ENCODE data around the gene SCAF8. TPM values are rescaled to one million over a fixed set of nuclear protein-coding genes. Genes with fewer than 3 reads are reported as not detected.

SCAF8 gene
- total RNA-seq, 6 donors from 2014 or later: 26.0 to 79.1 (median 37.2) TPM

- TF ChIP-seq, protein P1, sequence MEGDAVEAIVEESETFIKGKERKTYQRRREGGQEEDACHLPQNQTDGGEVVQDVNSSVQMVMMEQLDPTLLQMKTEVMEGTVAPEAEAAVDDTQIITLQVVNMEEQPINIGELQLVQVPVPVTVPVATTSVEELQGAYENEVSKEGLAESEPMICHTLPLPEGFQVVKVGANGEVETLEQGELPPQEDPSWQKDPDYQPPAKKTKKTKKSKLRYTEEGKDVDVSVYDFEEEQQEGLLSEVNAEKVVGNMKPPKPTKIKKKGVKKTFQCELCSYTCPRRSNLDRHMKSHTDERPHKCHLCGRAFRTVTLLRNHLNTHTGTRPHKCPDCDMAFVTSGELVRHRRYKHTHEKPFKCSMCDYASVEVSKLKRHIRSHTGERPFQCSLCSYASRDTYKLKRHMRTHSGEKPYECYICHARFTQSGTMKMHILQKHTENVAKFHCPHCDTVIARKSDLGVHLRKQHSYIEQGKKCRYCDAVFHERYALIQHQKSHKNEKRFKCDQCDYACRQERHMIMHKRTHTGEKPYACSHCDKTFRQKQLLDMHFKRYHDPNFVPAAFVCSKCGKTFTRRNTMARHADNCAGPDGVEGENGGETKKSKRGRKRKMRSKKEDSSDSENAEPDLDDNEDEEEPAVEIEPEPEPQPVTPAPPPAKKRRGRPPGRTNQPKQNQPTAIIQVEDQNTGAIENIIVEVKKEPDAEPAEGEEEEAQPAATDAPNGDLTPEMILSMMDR (IDR thresholded peaks at IDR 0.05): no peak
- TF ChIP-seq POLR2AphosphoS5 (IDR thresholded peaks at IDR 0.05) (no peak), EP300 (IDR thresholded peaks at IDR 0.05) (no peak), POLR2A (IDR thresholded peaks at IDR 0.05) (no peak)
- no peak overlapping the region for H3K27ac ChIP-seq
- 50 to 57% methylated on average over 4 of the region's 4 CpGs for WGBS, 2 donors
- H3K27me3 ChIP-seq: no peaks in the 10 kb centered on the region
- H3K9me3 ChIP-seq: no peaks in the 10 kb centered on the region
- DNase-seq: no peak
- peaks cover 17 to 32% (median 22%) of the 10 kb centered on the region in 4 donors for H3K36me3 ChIP-seq
- no peak for ATAC-seq (ENCODE audit: low FRiP score in 2 of 2)
- H3K4me3 ChIP-seq: no peak overlapping the region
- peaks cover 0 to 6% (median 3%) of the 10 kb centered on the region in 4 donors for H3K4me1 ChIP-seq
These were observed 102.1 kb downstream of the SCAF8 start for GRCh38 chr6:154835307-154835706.

GRCh38 chr6:154839546-154839945 lies 106.3 kb downstream of the SCAF8 start:
- no peak overlapping the region for H3K27ac ChIP-seq
- ATAC-seq (ENCODE audit: low FRiP score in 2 of 2) (no peak), DNase-seq (no peak)
- no peaks in the 10 kb centered on the region for H3K9me3 ChIP-seq
- TF ChIP-seq, protein P1 (IDR thresholded peaks at IDR 0.05): no peak
- no peak for TF ChIP-seq EP300 (IDR thresholded peaks at IDR 0.05)
- no peak for TF ChIP-seq POLR2AphosphoS5 (IDR thresholded peaks at IDR 0.05)
- TF ChIP-seq POLR2A (IDR thresholded peaks at IDR 0.05): no peak
- no peak overlapping the region for H3K4me3 ChIP-seq
- WGBS, 2 donors: 96 to 98% methylated on average over 6 of the region's 6 CpGs
- peaks cover 4 to 10% (median 6%) of the 10 kb centered on the region in 4 donors for H3K4me1 ChIP-seq
- H3K27me3 ChIP-seq: no peaks in the 10 kb centered on the region
- peaks cover 0 to 4% (median 0%) of the 10 kb centered on the region in 4 donors for H3K36me3 ChIP-seq

DNA sequence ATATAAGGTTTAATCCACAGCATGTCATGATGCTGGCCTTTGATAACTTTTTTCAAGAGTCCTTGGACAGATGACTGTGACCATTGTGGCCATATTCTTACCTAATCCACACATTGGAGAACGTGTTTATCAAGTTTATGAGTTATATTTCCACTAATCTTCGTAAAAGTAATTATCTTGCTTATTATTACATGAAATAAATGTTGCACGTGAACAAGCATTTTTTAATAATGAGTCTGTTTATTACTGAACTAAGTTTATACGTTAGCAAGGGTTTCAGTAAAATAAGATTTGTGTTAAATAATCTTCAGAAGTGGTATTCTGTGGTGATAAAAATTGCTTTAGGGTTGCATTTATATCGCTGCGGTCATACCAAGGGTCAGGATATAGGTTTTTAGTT lies 107.1 kb downstream of the SCAF8 start:
- WGBS, 2 donors: 90 to 94% methylated on average over 6 of the region's 6 CpGs
- no peak for ATAC-seq (ENCODE audit: low FRiP score in 2 of 2)
- TF ChIP-seq POLR2AphosphoS5 (IDR thresholded peaks at IDR 0.05): no peak
- no peak for TF ChIP-seq EP300 (IDR thresholded peaks at IDR 0.05)
- no peak for TF ChIP-seq POLR2A (IDR thresholded peaks at IDR 0.05)
- TF ChIP-seq, protein P1 (IDR thresholded peaks at IDR 0.05): no peak
- peaks cover 0 to 4% (median 0%) of the 10 kb centered on the region in 4 donors for H3K36me3 ChIP-seq
- no peaks in the 10 kb centered on the region for H3K27me3 ChIP-seq
- DNase-seq: no peak
- no peak overlapping the region for H3K4me3 ChIP-seq
- H3K9me3 ChIP-seq: no peaks in the 10 kb centered on the region
- peaks cover 4 to 11% (median 7%) of the 10 kb centered on the region in 4 donors for H3K4me1 ChIP-seq
- no peak overlapping the region for H3K27ac ChIP-seq

DNA sequence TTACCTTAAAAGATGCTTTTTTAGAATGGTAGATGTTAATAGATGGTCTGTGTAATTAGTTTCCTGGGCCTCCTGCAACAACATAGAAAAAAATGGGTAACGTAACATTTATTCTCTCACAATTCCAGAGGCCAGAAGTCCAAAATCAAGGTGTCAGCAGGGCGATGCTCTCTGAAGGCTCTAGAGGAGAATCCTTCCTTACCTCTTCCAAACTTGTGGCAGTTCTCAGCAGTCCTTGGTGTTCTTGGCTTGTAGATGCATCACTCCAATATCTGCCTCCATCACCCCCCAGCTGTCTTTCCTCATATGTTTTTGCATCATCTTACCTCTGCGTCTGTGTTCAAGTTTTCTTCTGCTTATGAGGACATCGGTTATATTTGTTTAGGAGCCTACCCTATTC lies 107.9 kb downstream of the SCAF8 start:
- no peaks in the 10 kb centered on the region for H3K27me3 ChIP-seq
- WGBS, 2 donors: 96 to 97% methylated on average over 4 of the region's 4 CpGs
- ATAC-seq (ENCODE audit: low FRiP score in 2 of 2) (no peak), DNase-seq (no peak)
- TF ChIP-seq, protein P1 (IDR thresholded peaks at IDR 0.05): no peak
- TF ChIP-seq POLR2A (IDR thresholded peaks at IDR 0.05) (no peak), EP300 (IDR thresholded peaks at IDR 0.05) (no peak), POLR2AphosphoS5 (IDR thresholded peaks at IDR 0.05) (no peak)
- peaks cover 0 to 4% (median 0%) of the 10 kb centered on the region in 4 donors for H3K36me3 ChIP-seq
- H3K27ac ChIP-seq: no peak overlapping the region
- no peaks in the 10 kb centered on the region for H3K9me3 ChIP-seq
- H3K4me1 ChIP-seq: peaks cover 4 to 8% (median 7%) of the 10 kb centered on the region in 4 donors
- no peak overlapping the region for H3K4me3 ChIP-seq

DNA sequence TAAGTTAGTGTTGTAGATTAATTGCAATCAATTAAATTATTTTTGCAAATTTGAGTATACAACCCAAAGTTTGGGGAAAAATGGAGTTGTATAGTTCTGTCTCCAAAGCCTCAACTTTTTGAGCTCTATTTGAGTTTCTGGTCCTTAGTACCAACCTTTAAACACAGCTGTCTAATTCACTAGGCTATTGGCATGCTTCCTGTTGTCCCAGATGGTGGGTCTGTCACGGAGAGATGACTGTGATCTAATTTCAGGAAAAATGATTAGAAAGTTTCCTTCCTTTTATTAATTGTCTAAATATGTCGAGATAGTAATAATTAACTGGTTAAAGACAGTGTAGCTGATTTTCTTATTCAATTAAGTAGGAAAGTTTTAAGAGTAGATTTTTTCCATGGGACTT lies 109.6 kb downstream of the SCAF8 start:
- Histone ChIP-seq H3K9me3 (no peaks in the 10 kb centered on the region), H3K27me3 (no peaks in the 10 kb centered on the region), H3K36me3 (peaks cover 0 to 4% (median 0%) of the 10 kb centered on the region in 4 donors), H3K27ac (no peak overlapping the region), H3K4me3 (no peak overlapping the region), H3K4me1 (peaks cover 4 to 8% (median 7%) of the 10 kb centered on the region in 4 donors)
- TF ChIP-seq POLR2A (IDR thresholded peaks at IDR 0.05) (no peak), POLR2AphosphoS5 (IDR thresholded peaks at IDR 0.05) (no peak), EP300 (IDR thresholded peaks at IDR 0.05) (no peak)
- TF ChIP-seq, protein P1 (IDR thresholded peaks at IDR 0.05): no peak
- WGBS, 2 donors: 36 to 42% methylated on average over 2 of the region's 2 CpGs
- ATAC-seq (ENCODE audit: low FRiP score in 2 of 2) (no peak), DNase-seq (no peak)

Measured in upper lobe of left lung (tissue), 6 donors.